Measurements from ENCODE around the gene AMIGO3.
"Not testable (repeated sequence)": the region's sequence is repeated elsewhere in the genome, so short reads cannot be mapped to it uniquely, and the experiment has no call there.

AMIGO3 gene

GRCh38 chr3:49707113-49707480 lies 12.4 kb downstream of the AMIGO3 start:
- no peak for DNase-seq

GRCh38 chr3:49706456-49707112 lies 12.9 kb downstream of the AMIGO3 start:
- DNase-seq, result no peak

- no peak for DNase-seq
Measured at GRCh38 chr3:49705390-49705960, 14.0 kb downstream of the AMIGO3 start.

- DNase-seq, result no peak
Measured at GRCh38 chr3:49704629-49705028, 14.9 kb downstream of the AMIGO3 start.

GRCh38 chr3:49703956-49704355 lies 15.5 kb downstream of the AMIGO3 start:
- no peak for DNase-seq

GRCh38 chr3:49703443-49703927 lies 16.0 kb downstream of the AMIGO3 start:
- DNase-seq, result peak; percentile 19

- no peak for DNase-seq
Measured at GRCh38 chr3:49702672-49703071, 16.8 kb downstream of the AMIGO3 start.

- no peak for DNase-seq
Measured at GRCh38 chr3:49701388-49702077, 18.0 kb downstream of the AMIGO3 start.

- DNase-seq, result no peak
Measured at GRCh38 chr3:49700453-49701128, 18.9 kb downstream of the AMIGO3 start.

GRCh38 chr3:49700014-49700413 lies 19.5 kb downstream of the AMIGO3 start:
- no peak for DNase-seq

GRCh38 chr3:49699281-49699979 lies 20.1 kb downstream of the AMIGO3 start:
- DNase-seq, result no peak

- DNase-seq, result not testable (repeated sequence)
Measured at GRCh38 chr3:49695350-49696015, 24.0 kb downstream of the AMIGO3 start.

GRCh38 chr3:49694409-49695070 lies 24.9 kb downstream of the AMIGO3 start:
- DNase-seq, result not testable (repeated sequence)

GRCh38 chr3:49691481-49691880 lies 28.0 kb downstream of the AMIGO3 start:
- DNase-seq, result not testable (repeated sequence)

GRCh38 chr3:49690856-49691255 lies 28.6 kb downstream of the AMIGO3 start:
- DNase-seq, result not testable (repeated sequence)

GRCh38 chr3:49689908-49690624 lies 29.4 kb downstream of the AMIGO3 start:
- DNase-seq, result not testable (repeated sequence)

GRCh38 chr3:49689046-49689907 lies 30.2 kb downstream of the AMIGO3 start, which contains the start of the genes MST1 and RNF123:
Gene MST1 (minus strand): TSS chr3:49689474. CDS start chr3:49688691, 783 bp downstream.
Gene RNF123 (plus strand): TSS chr3:49689557. CDS start chr3:49691166, 1,609 bp downstream.
- DNase-seq, result no peak

GRCh38 chr3:49688338-49689045 lies 31.0 kb downstream of the AMIGO3 start:
- DNase-seq, result not testable (repeated sequence)

GRCh38 chr3:49687424-49687795 lies 32.1 kb downstream of the AMIGO3 start:
- not testable (repeated sequence) for DNase-seq

All from NCI-H774 (cell line).